GM21515 (cell line): ENCODE measurements around the gene EYS.

Experiments
- ATAC-seq: cut with Tn5 transposase; IDR thresholded peaks from one replicate; pipeline ENCODE4 v1.9.1; 2021; ENCODE audit not compliant: unreplicated experiment

EYS gene

DNA sequence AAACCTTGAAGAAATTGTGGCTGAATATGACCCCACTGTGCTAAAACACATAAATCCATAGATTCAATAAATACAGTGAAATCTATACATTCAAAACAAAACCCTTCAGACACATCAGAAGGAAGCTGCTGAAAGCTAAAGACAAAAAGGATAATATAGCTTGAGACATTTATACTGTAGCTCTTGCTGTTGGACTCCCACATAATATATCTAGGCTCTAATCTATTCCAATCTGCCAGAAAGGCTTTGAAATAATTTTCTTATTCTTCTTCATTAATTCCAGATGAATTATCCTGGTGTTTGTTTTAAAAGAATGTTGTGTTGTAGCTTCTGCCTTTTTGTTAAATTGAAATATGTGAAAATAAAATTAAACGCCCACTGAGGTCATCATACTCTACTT is 454.0 kb downstream of the EYS start:
- ATAC-seq: no peak

DNA sequence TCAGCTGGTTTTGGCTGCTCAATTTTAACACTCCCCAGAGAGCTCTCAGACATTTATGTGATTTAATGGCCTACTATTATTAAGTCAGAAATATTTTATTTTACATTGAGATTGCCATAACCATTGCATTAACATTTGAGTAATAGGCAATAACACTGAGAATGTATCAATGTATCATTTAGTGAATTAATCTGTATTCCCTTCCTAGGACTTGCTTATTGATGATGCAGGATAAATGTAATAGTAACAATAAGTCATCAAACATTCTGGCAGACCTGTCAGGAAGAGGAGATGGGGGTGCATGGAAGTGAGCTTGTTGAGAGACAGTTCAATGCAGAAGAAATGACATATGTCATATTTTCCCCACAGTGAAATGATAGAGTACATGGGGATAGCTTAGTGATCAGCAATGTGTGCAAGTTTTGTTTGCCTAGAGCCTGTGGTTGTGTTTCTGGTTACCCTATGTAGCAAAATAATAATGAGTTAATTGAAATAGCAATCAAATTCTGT is 458.9 kb downstream of the EYS start:
- ATAC-seq: no peak

DNA sequence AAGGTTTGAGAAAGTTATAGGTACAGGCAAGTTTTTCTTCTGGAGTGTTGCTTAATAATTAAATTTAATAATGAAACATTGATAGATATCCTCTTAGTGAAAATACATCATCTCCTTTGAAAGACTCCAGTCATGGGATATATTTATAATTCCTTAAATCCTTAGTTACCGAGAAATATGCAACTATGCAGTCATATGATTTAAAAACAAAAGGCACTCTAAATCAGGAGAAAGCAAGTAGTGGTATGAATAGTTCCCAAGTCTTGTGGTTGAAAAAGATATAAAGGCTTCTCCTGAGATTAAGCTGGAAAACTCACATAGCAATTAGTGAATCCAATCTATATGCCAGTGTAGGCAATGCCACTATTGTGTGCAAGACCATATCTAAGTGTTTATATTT is 475.4 kb downstream of the EYS start:
- no peak for ATAC-seq

DNA sequence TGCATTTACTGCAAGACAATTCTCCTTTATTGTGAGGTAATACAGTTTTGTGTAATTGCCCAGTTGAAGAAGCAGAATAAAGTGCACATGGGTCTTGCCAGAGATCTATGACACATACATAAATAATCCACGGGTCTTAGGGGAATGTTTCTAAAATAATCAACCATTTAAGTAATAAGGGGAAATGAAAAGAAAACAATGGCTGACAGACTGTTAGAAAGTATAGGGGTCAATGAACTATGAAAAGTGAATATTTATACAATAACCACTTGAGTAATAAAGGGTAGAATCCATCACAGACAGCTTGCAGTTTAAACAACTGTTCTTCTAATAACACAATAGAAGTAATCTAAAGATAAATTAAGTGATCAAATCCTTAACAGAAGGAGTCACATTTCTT is 477.2 kb downstream of the EYS start:
- no peak for ATAC-seq

DNA sequence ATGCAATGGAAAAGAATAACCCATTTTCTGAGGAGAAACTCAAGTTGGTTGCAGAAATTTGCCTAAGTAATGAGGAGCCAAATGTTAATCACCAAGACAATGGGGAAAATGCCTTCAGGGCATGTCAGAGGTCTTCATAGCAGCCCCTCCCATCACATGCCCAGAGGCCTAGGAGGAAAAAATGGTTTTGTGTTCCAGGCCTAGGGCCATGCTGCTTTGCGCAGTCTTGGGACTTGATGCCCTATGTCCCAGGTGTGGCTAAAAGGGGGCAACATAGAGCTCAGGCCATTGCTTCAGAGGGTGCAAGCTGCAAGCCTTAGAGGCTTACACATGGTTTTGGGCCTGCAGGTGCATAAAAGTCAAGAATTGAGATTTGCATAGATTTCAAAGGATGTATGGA is 485.9 kb downstream of the EYS start:
- ATAC-seq: no peak

DNA sequence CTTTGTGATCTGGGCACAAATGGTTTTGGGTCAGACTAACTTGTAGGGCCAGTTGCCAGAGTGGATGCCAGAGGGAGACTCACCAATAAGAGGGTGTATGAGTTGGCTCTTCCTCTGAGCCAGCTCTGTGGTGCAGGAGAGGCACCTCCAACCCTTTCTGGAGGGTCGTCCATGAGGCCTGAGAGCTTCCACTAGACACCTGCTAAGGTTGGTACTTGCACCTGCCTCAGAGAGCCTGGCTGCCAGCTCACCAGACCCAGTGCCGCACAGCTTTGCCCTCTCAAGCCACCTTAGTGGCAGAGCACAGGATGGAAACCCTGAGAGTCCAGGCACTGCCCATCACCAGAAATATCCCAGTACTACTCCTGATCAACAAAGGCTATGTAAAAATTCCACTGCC is 504.3 kb downstream of the EYS start:
- no peak for ATAC-seq

DNA sequence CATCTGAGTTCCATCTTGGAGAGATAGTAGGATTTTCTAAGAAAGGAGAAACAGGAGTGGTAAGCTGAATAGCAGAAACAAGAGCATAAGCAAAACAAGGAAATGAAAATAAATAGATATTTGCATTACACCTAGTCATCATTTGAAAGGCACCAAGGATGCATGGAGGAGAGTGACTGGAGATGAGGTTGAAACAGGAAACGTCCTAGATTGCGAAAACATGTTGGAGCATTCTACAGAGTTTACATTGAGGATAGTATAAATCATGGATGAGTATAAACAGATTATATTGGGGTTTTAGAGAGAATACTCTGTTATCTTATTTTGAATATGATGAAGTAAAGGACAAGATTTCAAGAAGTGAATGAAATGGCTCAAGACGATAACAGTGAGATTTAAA is 507.3 kb downstream of the EYS start:
- ATAC-seq: no peak

DNA sequence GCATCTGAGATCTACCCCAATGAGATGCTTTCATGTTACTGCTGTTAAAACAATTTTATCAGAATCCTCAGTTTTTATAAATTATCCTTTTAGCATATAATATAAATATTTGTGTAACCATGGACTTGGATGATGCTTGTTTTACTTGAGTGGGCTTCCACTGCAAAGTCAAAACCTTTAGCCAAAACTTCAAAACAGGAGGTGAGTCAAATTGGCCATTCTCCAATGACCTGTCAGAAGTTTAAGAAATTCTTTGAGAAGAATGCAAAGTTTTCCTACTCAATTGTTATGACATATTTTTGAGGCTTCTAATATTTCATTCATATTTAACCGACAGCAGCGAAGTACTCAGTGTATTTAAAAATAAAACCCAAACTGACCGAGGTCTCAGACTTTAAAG is 507.9 kb downstream of the EYS start:
- no peak for ATAC-seq

DNA sequence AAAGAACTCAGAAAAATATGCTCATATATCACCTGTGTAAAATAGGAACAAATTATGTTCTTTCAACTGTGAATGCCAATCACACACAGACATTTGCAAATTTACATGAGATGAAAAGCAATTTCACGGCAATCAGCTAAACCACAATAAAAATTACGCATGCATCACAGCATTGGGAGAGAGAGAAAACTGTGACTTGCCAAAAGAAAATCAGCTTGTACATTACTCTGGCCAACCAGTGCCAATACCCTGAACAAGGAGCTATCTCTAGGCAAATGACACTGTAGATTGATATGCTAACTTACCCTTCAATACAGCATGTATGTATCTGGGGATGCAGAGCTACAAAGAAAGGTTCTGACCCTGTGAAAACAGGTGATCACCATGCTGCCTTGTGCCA is 515.6 kb downstream of the EYS start:
- no peak for ATAC-seq

DNA sequence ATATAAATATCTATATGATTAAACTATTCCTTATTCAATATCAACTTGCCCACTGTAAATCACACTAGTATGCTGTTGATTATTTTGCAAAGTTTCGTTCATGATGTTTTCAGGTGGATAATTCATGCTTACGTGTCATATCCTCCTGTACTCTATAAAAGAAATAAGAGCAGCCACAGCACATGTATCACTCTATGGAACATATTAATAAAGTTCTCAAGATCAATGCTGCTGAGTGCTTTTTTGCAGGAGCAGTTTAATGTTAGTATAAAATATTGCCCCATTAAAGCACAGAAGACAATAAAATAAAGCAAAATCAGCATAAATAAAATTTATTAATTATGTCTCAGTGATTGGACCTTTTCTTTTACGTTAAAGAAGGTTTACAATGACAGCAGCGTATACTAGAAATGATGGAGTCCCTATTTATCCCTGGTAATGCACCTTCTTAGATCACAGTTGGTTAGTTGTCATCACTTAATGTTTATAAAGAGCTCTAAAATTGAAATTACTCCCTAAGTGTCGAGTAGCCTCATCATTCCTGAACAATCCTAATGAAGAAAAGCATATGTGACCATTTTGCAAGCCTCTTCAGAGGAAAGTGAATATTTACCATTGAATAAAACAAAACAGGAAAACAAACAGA is 517.7 kb downstream of the EYS start:
- ATAC-seq: no peak

DNA sequence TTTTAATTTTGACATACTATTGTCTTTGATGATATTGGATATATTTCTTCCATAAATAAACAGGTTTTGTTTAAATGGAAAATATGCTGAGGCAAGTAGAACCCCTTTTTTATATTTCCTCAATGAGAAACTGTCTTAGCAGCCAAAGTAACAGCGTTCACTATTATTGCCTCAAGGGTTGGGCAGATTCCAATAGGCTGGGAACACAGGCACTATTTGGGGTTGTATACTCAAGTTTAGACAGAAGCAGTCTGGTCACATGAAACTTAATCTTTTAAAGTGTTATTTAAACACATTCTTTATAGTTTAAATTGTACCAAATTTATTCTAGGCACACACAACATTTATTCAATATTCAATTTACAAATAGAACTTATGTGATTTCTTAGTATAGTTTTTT is 520.2 kb downstream of the EYS start:
- no peak for ATAC-seq

DNA sequence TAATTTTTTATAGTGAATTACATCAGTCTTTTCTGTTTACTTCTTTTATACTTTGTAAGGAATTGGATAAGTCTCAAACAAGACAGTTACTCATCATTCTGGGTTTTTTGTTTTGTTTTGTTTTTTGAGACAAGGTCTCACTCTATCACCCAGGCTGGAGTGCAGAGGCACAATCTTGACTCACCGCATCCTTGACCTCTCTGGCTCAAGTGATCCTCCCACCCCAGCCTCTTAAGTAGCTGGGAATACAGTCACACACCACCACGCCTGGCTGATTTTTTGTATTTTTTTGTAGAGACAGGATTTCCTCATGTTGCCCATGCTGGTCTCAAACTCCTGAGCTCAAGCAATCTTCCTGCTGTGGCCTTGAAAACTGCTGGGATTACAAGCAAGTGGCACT is 524.3 kb downstream of the EYS start:
- no peak for ATAC-seq

DNA sequence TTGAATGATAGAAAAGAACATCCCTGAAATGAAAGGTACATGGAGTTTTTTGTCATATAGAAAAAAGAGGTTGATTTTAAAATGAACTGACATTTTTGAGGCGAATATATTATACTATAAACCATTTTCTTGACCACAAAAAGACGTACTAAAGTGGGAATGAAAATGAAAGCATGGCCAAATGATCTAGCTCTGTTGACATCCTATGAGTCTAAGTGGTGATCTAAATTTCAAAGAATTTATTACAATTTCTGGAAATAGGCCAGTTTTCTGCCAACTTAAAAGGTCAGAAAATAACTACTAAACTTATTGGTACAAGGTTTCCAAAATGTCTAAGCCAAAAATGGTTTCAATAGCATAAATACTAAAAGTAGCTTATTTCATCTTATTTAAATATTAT is 536.8 kb downstream of the EYS start:
- no peak for ATAC-seq

DNA sequence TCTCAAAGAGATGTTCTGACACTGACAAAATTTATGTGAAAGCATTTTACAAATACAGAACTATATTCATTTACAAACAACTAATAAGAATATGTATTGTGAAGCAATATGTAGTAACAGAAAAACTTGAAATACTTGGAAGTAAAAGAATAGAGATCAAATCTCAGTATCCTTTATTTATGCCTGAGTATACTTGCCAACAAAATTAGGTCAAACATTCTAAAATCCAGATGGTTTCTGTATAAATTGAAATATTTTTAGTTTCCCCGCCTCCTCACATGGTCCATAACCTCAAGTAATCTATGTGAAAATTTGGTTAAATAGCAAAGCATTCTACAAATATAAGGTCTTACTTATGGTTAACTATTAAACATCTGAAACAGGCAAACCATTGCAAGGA is 545.4 kb downstream of the EYS start:
- no peak for ATAC-seq

DNA sequence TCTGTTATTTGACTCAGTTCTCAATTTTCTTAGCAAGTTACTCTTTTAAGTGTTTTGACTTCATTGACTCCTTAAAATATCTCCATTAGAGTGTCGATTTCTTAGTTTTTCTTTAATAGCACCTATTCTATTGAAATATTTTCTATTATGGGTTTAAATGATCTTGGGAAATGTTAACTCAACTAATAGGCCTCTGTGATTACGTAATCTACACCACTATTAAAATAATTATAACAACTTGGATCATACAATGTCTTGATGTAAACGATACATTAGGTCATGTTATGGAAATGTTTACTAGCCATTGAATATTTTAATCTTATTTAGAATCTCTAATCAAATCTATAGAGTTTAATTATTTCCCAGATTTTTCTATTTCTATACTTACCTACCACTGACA is 550.0 kb downstream of the EYS start:
- ATAC-seq: no peak

DNA sequence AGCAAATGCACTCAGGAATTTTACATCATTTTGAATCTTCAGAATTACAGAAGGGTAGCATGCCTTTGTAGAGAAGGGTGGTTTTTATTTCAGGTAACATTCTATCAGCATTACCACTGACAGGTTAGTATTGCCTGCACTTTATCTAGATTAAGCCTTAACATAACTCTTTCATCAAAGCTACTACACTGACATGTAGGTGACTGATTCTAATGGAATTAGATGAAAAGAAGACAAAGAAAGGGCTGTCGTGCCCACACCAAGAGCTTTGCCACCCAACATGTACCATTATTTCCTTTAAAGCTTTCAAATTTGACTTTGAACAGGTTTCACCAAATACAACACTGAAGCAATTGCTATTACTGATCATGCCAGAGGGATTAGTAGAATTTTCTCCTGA is 551.9 kb downstream of the EYS start:
- ATAC-seq: no peak

DNA sequence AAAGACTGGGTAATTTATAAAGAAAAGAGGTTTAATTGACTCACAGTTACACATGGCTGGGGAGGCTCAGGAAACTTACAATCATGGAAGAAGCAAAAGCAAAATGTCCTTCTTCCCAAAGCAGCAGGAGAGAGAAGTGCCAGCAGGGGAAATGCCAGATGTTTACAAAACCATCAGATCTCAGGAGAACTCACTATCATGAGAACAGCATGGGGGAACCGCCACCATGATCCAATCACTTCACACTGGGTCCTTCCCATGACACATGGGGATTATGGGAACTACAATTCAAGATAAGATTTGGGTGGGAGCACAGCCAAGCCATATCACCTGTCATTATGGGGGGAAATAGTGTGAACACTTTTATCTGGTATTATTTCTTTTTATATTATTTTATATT is 557.2 kb downstream of the EYS start:
- ATAC-seq: no peak

DNA sequence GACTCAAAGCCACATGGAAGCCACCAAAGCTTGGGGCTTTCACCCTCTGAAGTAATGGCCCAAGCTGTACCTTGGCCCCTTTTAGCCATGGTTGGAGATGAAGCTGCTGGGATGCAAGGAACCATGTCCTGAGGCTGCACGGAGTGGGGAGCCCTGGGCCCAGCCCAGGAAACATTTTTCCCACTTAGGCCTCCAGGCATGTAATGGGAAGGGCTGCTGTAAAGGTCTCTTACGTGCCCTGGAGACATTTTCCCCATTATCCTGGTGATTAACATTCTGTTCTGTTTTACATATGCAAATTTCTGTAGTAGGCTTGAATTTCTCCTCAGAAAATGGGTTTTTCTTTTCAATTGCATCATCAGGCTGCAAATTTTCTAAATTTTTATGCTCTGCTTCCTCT is 558.2 kb downstream of the EYS start:
- no peak for ATAC-seq

DNA sequence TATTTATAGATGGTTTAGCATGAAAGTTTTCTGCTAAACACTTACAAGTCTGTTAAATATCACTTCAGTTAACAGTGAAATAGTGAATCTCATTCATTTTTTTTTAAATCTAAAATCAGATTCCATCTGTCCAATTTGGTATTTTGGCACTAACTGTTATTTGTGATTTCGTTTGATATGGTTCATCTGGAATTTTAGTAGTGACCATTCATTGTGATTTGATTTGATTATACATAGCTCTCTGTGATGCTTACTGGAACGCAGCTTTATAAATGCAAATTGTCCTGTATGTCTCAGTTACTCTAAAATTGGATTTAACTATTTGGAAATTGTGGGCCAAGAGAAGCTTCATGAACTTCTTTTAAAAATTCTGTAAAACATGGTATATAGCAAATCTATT is 571.5 kb downstream of the EYS start:
- no peak for ATAC-seq

DNA sequence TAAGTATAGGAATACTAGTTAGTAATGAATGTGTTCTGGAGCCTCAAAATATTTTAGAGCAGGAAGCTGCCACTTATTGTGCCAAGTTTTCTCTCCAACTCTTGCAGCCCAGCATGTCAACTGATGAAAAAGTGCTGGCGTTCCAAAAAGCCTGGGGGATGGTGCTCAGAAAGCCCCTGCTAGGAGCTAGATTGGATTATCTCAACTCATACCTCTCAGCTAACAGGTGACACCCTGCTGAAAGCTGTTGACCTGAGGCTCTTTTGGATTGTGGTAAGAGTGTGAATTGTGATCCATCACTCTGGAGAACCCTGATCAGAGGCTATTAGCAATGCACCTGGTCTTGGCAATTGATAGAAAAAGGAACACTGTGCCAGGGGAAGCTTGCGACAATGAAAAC is 580.4 kb downstream of the EYS start:
- ATAC-seq: no peak

DNA sequence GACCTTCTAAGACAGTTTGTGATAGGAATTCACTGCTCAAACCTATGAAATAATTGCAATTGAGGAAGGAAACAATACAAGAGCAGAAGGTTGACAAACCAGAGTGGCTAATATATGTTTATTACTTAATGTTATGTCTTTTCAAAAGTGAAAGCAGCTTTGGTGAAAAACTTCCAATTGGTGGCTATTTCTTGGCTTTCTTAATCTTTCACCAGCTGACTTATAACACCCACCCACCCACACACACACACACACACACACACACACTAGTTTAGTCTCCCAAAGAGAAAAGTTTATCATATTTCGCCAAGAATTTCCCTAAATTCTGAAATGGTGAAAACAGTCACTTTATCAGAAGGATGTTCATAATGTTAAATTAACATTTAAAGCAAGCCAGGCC is 583.5 kb downstream of the EYS start:
- no peak for ATAC-seq

DNA sequence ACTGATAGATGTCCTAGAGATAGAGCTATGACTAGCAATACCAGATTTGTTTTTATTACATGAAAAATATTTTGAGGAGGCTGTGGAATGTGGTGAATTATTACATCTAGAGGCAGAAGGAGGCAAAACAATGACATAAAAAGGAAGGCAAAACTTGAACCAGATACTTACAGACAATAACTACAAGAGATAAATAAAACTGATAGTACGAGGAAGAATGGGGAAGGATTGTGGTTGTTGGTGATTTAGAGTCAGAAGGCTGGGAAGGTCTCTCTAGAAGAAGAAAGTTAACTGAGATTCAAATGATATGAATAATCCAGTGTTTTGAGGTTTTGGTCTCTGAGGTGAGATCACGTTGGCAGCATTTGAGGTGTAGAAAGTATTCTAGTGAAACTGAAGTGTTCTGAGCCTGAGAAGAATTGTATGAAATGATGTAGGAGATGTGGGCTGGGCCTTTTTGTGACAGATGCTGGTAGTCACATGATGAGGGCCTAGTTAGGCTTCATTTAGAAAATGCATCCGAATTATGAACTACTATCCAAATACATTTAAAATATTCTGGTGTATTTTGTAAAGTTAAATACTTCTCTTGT is 589.1 kb downstream of the EYS start:
- no peak for ATAC-seq

DNA sequence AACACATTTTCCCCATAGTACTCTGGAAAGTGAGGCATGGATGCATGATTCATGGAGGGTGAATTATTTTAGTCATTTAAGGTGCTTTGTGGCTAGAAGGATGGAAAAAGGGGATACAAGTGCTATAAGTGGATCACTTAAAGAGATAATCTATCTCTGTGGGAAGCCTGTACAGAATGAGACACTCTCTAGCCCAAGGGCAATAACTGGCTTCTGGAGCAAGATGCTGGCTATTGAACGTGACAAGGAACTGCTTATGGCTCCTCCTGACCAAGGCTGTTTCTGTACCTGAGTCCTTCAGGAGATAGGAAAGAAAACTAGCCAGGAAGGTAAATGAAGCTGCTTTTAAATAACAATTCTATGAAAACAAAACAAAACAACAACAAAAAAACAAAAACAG is 590.7 kb downstream of the EYS start:
- no peak for ATAC-seq
